ENCODE results near the gene PRR14L.

- TF ChIP-seq CTCF (IDR thresholded peaks at IDR 0.05) (no peak), ZFX (IDR thresholded peaks at IDR 0.05; ENCODE audit: borderline replicate concordance) (no peak)
These were observed 111.9 kb downstream of the PRR14L start for GRCh38 chr22:31637891-31638618.

Data from 22Rv1 (cell line).